Measurements from ENCODE around the gene CDH23. TPM values are rescaled to one million over a fixed set of nuclear protein-coding genes. Genes with fewer than 3 reads are reported as not detected.

Gene CDH23
- total and polyA plus RNA-seq, 10 of the 15 experiments (the other 5 are each of a cell fraction or from before 2014, with no cell fraction given): 0.09 to 0.40 (median 0.15) TPM; not detected in 1

DNA sequence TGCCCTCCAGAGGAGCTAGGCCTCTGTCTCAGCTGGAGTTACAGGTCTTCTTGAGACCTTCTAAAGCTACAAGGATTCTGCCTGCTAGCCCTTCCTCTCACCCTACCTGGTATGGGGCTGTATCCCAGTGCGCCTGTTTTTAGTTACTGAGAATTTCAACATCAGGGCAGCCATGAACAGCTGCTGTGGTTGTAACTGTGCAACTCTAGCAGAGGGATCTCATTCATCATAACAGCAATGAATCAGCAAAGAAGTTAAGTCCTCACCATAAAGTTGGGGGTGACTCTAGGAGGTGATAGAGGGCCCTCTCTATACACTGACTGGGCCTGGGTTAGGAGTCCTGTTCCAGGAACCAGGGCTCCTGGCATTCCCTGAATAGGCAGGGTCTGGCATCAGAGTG lies 14.0 kb upstream of the CDH23 start:
- BruUV-seq (replicated peaks): no TSS peak
- no peak overlapping the region for H3K4me2 ChIP-seq (ENCODE audit: control insufficient read depth, insufficient read depth)
- ChIA-PET POLR2A (no interaction called here), CTCF (interaction anchor here (0.7 to 17.5 kb wide), 8 partner anchors 10 to 324 kb away, joined by 3 to 359 read pairs (median 4); partner anchors contain the start of gene SLC29A3), RAD21 (ENCODE audit: unreplicated experiment) (interaction anchor here (0.6 to 3.7 kb wide), 6 partner anchors 10 to 188 kb away, joined by 3 to 26 read pairs (median 8); partner anchors contain the start of gene SLC29A3), SMC1A (ENCODE audit: uncharacterized antibody, unreplicated experiment) (interaction anchor here (0.6 to 18.0 kb wide), 3 partner anchors 10 to 188 kb away, joined by 3 to 249 read pairs (median 12); partner anchors contain the start of gene SLC29A3)
- no peaks in the 10 kb centered on the region for H3K79me2 ChIP-seq (ENCODE audit: control insufficient read depth, insufficient read depth, low read length)
- in situ Hi-C loops (cut with MboI): loop anchor here (10.0 kb wide), 1 partner anchor 322 kb away; no protein-coding TSS in a partner anchor
- no peak overlapping the region for H3K9ac ChIP-seq (ENCODE audit: control insufficient read depth, insufficient read depth, low read length)
- no peak overlapping the region for H3K27ac ChIP-seq (ENCODE audit: control insufficient read depth, insufficient read depth)
- H2AFZ ChIP-seq (ENCODE audit: control insufficient read depth, low read depth, low read length): no peak overlapping the region
- no peak overlapping the region for H3K4me3 ChIP-seq
- ATAC-seq: no peak
- H3K9me3 ChIP-seq (replicated peaks; ENCODE audit: control insufficient read depth, insufficient read depth, low read length): no peaks in the 10 kb centered on the region
- H3K4me1 ChIP-seq (ENCODE audit: control insufficient read depth, insufficient read depth, low read length): peaks cover 12% of the 10 kb centered on the region
- TF ChIP-seq NFXL1 (IDR thresholded peaks at IDR 0.05; ENCODE audit: borderline replicate concordance) (no peak), ZSCAN29 (IDR thresholded peaks at IDR 0.05) (no peak), GATAD2B (conservative IDR thresholded peaks at IDR 0.05; ENCODE audit: low read depth) (no peak), KDM1A (IDR thresholded peaks at IDR 0.05; ENCODE audit: borderline replicate concordance) (no peak), PML (IDR thresholded peaks at IDR 0.05; ENCODE audit: low read length) (no peak), CHD4 (IDR thresholded peaks at IDR 0.05) (no peak), MTA2 (IDR thresholded peaks at IDR 0.05; ENCODE audit: low read depth) (no peak), GABPA (IDR thresholded peaks at IDR 0.05; ENCODE audit: low read depth) (no peak), STAT3 (IDR thresholded peaks at IDR 0.05; ENCODE audit: low read depth, low read length) (no peak), SP1 (IDR thresholded peaks at IDR 0.05; ENCODE audit: low read depth, low read length) (no peak), ZBED1 (IDR thresholded peaks at IDR 0.05; ENCODE audit: borderline replicate concordance) (no peak), NRF1 (conservative IDR thresholded peaks at IDR 0.05; ENCODE audit: low read depth, low read length) (no peak), JUNB (IDR thresholded peaks at IDR 0.05) (no peak), MEF2B (IDR thresholded peaks at IDR 0.05; ENCODE audit: partially characterized antibody, poor library complexity, severe bottlenecking) (no peak)
- TF ChIP-seq, protein P1, sequence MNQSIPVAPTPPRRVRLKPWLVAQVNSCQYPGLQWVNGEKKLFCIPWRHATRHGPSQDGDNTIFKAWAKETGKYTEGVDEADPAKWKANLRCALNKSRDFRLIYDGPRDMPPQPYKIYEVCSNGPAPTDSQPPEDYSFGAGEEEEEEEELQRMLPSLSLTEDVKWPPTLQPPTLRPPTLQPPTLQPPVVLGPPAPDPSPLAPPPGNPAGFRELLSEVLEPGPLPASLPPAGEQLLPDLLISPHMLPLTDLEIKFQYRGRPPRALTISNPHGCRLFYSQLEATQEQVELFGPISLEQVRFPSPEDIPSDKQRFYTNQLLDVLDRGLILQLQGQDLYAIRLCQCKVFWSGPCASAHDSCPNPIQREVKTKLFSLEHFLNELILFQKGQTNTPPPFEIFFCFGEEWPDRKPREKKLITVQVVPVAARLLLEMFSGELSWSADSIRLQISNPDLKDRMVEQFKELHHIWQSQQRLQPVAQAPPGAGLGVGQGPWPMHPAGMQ (IDR thresholded peaks at IDR 0.05; ENCODE audit: borderline replicate concordance): no peak
- TF ChIP-seq, protein P2, sequence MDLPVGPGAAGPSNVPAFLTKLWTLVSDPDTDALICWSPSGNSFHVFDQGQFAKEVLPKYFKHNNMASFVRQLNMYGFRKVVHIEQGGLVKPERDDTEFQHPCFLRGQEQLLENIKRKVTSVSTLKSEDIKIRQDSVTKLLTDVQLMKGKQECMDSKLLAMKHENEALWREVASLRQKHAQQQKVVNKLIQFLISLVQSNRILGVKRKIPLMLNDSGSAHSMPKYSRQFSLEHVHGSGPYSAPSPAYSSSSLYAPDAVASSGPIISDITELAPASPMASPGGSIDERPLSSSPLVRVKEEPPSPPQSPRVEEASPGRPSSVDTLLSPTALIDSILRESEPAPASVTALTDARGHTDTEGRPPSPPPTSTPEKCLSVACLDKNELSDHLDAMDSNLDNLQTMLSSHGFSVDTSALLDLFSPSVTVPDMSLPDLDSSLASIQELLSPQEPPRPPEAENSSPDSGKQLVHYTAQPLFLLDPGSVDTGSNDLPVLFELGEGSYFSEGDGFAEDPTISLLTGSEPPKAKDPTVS (IDR thresholded peaks at IDR 0.05; ENCODE audit: low read depth, low read length): no peak
- TF ChIP-seq, protein P3, sequence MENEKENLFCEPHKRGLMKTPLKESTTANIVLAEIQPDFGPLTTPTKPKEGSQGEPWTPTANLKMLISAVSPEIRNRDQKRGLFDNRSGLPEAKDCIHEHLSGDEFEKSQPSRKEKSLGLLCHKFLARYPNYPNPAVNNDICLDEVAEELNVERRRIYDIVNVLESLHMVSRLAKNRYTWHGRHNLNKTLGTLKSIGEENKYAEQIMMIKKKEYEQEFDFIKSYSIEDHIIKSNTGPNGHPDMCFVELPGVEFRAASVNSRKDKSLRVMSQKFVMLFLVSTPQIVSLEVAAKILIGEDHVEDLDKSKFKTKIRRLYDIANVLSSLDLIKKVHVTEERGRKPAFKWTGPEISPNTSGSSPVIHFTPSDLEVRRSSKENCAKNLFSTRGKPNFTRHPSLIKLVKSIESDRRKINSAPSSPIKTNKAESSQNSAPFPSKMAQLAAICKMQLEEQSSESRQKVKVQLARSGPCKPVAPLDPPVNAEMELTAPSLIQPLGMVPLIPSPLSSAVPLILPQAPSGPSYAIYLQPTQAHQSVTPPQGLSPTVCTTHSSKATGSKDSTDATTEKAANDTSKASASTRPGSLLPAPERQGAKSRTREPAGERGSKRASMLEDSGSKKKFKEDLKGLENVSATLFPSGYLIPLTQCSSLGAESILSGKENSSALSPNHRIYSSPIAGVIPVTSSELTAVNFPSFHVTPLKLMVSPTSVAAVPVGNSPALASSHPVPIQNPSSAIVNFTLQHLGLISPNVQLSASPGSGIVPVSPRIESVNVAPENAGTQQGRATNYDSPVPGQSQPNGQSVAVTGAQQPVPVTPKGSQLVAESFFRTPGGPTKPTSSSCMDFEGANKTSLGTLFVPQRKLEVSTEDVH (IDR thresholded peaks at IDR 0.05; ENCODE audit: low read depth, partially characterized antibody): no peak
- no peaks in the 10 kb centered on the region for H4K20me1 ChIP-seq (ENCODE audit: control insufficient read depth, insufficient read depth)
- WGBS (ENCODE audit: insufficient coverage, insufficient replicate concordance, low lambda C conversion rate, missing lambda C conversion rate): 33% methylated on average over 1 of the region's 1 CpG
- no peak for DNase-seq (ENCODE audit: low read depth, low spot score)
- intact Hi-C loops (cut with micrococcal nuclease; ENCODE audit: unreplicated experiment): loop anchor here (5.0 to 10.0 kb wide), 2 partner anchors 315 to 512 kb away; no protein-coding TSS in a partner anchor
- no peaks in the 10 kb centered on the region; a peak in 1 of 4 replicates for H3K27me3 ChIP-seq (replicated peaks in 1 of 2; ENCODE audit: control insufficient read depth in 2 of 2, insufficient read depth in 2 of 2, low read length in 1 of 2)
- H3K36me3 ChIP-seq (ENCODE audit: control insufficient read depth in 2 of 2, insufficient read depth in 2 of 2, low read length in 1 of 2): no peaks in the 10 kb centered on the region
- no peak for FAIRE-seq

Data from GM12878 (cell line).